ENCODE measurements around the gene ATP8A1.

DNA sequence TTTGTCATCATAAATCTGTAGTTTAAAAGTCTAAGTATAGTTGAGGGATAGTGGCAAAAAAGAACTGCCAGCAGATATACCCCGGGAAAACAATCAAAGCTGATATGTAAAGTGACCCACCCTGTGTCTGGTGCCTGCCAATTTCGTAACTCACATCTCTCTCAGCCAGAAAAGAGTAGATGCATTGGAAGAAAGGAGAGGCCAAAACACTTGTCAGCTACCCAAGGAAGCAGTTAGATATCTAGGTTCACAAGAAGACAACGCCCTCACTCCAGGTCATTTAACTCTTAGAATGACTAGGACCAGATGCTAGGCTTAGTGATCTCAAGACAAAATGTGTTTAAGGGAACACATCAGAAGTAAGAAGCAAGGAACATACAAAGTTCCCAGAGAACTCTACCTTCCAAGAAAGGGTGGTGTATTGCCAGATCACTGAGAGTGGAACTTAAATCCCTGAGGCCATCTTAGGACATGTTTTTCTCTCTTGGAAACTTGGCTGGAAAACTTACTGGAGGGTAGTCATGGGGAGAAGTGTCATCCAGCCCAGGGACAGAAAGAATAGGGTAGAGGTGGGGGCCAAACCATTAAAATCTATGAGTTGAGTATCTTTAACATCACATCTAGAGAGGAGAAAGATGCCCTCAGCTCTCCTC, 133.7 kb downstream of the ATP8A1 start:
- no peak for TF ChIP-seq SMC3 (conservative IDR thresholded peaks at IDR 0.05; ENCODE audit: poor library complexity)
- no peak for TF ChIP-seq RAD21 (conservative IDR thresholded peaks at IDR 0.05)
- TF ChIP-seq CTCF (IDR thresholded peaks at IDR 0.05; ENCODE audit: poor library complexity, severe bottlenecking) = no peak
